Measurements from ENCODE around the gene GLA. TPM values are rescaled to one million over a fixed set of nuclear protein-coding genes. Genes with fewer than 3 reads are reported as not detected.
A peak's percentile ranks its signal among the peaks of the same experiment; 100 is the strongest.

GLA gene
- total and polyA plus RNA-seq, 9 of the 15 experiments (the other 6 are each of a cell fraction or from before 2014, with no cell fraction given) = 41.7 to 146 (median 73.8) TPM

DNA sequence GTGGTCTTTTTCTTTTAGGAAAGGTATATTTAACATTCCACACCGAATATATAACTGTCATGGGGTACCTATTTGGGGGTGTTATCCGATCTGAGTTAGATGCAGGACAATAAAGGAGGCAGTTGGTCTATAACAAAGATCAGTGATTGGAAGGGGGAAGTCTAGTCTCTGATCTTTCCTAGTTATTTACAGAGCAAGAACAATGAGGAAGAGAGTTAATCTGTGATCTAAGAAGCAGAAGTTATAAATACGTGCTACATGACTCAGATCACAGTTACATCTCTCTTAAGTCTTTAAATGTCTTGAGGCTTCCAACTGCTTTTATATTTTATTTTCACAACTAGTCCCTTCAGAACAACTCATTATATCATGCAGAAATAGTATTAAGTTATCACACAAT lies 44.3 kb upstream of the GLA start:
- no peaks in the 10 kb centered on the region for H3K9me1 ChIP-seq (ENCODE audit: control insufficient read depth, insufficient read depth, low read length)
- no peak for DNase-seq (ENCODE audit: extremely low read depth in 1 of 4, low spot score in 3 of 4)
- in situ Hi-C loops (cut with MboI) (no loop called here), intact Hi-C loops (cut with micrococcal nuclease) (no loop called here)
- no peak overlapping the region for H3K4me2 ChIP-seq (ENCODE audit: insufficient read depth, low read length)
- WGBS (ENCODE audit: insufficient coverage, low coverage, missing lambda C conversion rate) = 0% methylated on average over 3 of the region's 3 CpGs
- H3K4me3 ChIP-seq = no peak overlapping the region
- CTCF ChIA-PET (ENCODE audit: low intra/inter-chr PET ratio) = no interaction called here
- no peak for ATAC-seq
- H3K27ac ChIP-seq (ENCODE audit: extremely low read depth, low read depth, low read length) = no peak overlapping the region
- no peak overlapping the region for H3K9ac ChIP-seq (ENCODE audit: insufficient read depth in 1 of 2, low read depth in 2 of 2, low read length in 2 of 2)
- BruUV-seq (replicated peaks) = no TSS peak
- no peaks in the 10 kb centered on the region for H3K79me2 ChIP-seq (ENCODE audit: control insufficient read depth, insufficient read depth, low read length)
- TF ChIP-seq MCM3 (IDR thresholded peaks at IDR 0.05) (no peak), GATAD2B (IDR thresholded peaks at IDR 0.05; ENCODE audit: borderline replicate concordance) (no peak), PRMT5 (CRISPR knock-in tag; IDR thresholded peaks at IDR 0.05) (no peak), MCM2 (IDR thresholded peaks at IDR 0.05; ENCODE audit: low read depth) (no peak)
- no peaks in the 10 kb centered on the region; a peak in 1 of 5 replicates for H3K4me1 ChIP-seq (replicated peaks in 1 of 2; ENCODE audit: control insufficient read depth in 2 of 2, insufficient read depth in 2 of 2, low read length in 2 of 2)
- H2AFZ ChIP-seq (ENCODE audit: low read depth, low read length) = no peak overlapping the region
- H3K36me3 ChIP-seq (ENCODE audit: control insufficient read depth, insufficient read depth, low read length) = no peaks in the 10 kb centered on the region
- no peaks in the 10 kb centered on the region for H4K20me1 ChIP-seq (replicated peaks; ENCODE audit: control insufficient read depth, insufficient read depth, low read length)
- FAIRE-seq = no peak
- H3K27me3 ChIP-seq (ENCODE audit: control insufficient read depth in 2 of 2, insufficient read depth in 2 of 2, low read length in 2 of 2) = no peaks in the 10 kb centered on the region
- no peaks in the 10 kb centered on the region for H3K9me3 ChIP-seq (replicated peaks; ENCODE audit: control insufficient read depth, insufficient read depth, low read depth, low read length)
- POLR2A ChIA-PET = no interaction called here

GRCh38 chrX:101450961-101451360 lies 43.2 kb upstream of the GLA start:
- Histone ChIP-seq H3K27me3 (ENCODE audit: control insufficient read depth in 2 of 2, insufficient read depth in 2 of 2, low read length in 2 of 2) (no peaks in the 10 kb centered on the region), H3K36me3 (ENCODE audit: control insufficient read depth, insufficient read depth, low read length) (no peaks in the 10 kb centered on the region), H4K20me1 (replicated peaks; ENCODE audit: control insufficient read depth, insufficient read depth, low read length) (no peaks in the 10 kb centered on the region), H3K27ac (ENCODE audit: extremely low read depth, low read depth, low read length) (no peak overlapping the region), H2AFZ (ENCODE audit: low read depth, low read length) (no peak overlapping the region), H3K4me2 (ENCODE audit: insufficient read depth, low read length) (no peak overlapping the region), H3K4me1 (replicated peaks in 1 of 2; ENCODE audit: control insufficient read depth in 2 of 2, insufficient read depth in 2 of 2, low read length in 2 of 2) (no peaks in the 10 kb centered on the region; a peak in 1 of 5 replicates), H3K9me1 (ENCODE audit: control insufficient read depth, insufficient read depth, low read length) (no peaks in the 10 kb centered on the region), H3K9me3 (replicated peaks; ENCODE audit: control insufficient read depth, insufficient read depth, low read depth, low read length) (no peaks in the 10 kb centered on the region), H3K4me3 (no peak overlapping the region), H3K9ac (ENCODE audit: insufficient read depth in 1 of 2, low read depth in 2 of 2, low read length in 2 of 2) (no peak overlapping the region), H3K79me2 (ENCODE audit: control insufficient read depth, insufficient read depth, low read length) (no peaks in the 10 kb centered on the region)
- POLR2A ChIA-PET = no interaction called here
- intact Hi-C loops (cut with micrococcal nuclease) = no loop called here
- CTCF ChIA-PET (ENCODE audit: low intra/inter-chr PET ratio) = no interaction called here
- FAIRE-seq (no peak), ATAC-seq (no peak), DNase-seq (ENCODE audit: extremely low read depth in 1 of 4, low spot score in 3 of 4) (no peak)
- no TSS peak for BruUV-seq (replicated peaks)
- in situ Hi-C loops (cut with MboI) = no loop called here
- 0% methylated on average over 2 of the region's 2 CpGs for WGBS (ENCODE audit: insufficient coverage, low coverage, missing lambda C conversion rate)
- TF ChIP-seq, protein P1, sequence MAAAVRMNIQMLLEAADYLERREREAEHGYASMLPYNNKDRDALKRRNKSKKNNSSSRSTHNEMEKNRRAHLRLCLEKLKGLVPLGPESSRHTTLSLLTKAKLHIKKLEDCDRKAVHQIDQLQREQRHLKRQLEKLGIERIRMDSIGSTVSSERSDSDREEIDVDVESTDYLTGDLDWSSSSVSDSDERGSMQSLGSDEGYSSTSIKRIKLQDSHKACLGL (CRISPR knock-in tag; IDR thresholded peaks at IDR 0.05; ENCODE audit: borderline replicate concordance, poor library complexity, severe bottlenecking) = no peak
- TF ChIP-seq CREB1 (IDR thresholded peaks at IDR 0.05) (no peak), CREB1 (CRISPR knock-in tag; IDR thresholded peaks at IDR 0.05) (no peak), TFE3 (CRISPR knock-in tag; IDR thresholded peaks at IDR 0.05) (peak; percentile 17; the same call in 1 of the 2 replicates), PYGO2 (tag; IDR thresholded peaks at IDR 0.05) (no peak), DMBX1 (CRISPR knock-in tag; IDR thresholded peaks at IDR 0.05; ENCODE audit: borderline replicate concordance) (no peak), NUFIP1 (IDR thresholded peaks at IDR 0.05; ENCODE audit: partially characterized antibody) (no peak), POLR2B (IDR thresholded peaks at IDR 0.05; ENCODE audit: low read depth, partially characterized antibody) (no peak)
- TF ChIP-seq, protein P2, sequence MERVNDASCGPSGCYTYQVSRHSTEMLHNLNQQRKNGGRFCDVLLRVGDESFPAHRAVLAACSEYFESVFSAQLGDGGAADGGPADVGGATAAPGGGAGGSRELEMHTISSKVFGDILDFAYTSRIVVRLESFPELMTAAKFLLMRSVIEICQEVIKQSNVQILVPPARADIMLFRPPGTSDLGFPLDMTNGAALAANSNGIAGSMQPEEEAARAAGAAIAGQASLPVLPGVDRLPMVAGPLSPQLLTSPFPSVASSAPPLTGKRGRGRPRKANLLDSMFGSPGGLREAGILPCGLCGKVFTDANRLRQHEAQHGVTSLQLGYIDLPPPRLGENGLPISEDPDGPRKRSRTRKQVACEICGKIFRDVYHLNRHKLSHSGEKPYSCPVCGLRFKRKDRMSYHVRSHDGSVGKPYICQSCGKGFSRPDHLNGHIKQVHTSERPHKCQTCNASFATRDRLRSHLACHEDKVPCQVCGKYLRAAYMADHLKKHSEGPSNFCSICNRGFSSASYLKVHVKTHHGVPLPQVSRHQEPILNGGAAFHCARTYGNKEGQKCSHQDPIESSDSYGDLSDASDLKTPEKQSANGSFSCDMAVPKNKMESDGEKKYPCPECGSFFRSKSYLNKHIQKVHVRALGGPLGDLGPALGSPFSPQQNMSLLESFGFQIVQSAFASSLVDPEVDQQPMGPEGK (CRISPR knock-in tag; IDR thresholded peaks at IDR 0.05; ENCODE audit: borderline replicate concordance) = no peak

Data from K562 (cell line).